ENCODE measurements around the gene FNBP1L. TPM values are rescaled to one million over a fixed set of nuclear protein-coding genes. Genes with fewer than 3 reads are reported as not detected.

Gene FNBP1L
- total and polyA plus RNA-seq, 10 of the 15 experiments (the other 5 are each of a cell fraction or from before 2014, with no cell fraction given): 0.02 to 0.12 (median 0.07) TPM; not detected in 4

DNA sequence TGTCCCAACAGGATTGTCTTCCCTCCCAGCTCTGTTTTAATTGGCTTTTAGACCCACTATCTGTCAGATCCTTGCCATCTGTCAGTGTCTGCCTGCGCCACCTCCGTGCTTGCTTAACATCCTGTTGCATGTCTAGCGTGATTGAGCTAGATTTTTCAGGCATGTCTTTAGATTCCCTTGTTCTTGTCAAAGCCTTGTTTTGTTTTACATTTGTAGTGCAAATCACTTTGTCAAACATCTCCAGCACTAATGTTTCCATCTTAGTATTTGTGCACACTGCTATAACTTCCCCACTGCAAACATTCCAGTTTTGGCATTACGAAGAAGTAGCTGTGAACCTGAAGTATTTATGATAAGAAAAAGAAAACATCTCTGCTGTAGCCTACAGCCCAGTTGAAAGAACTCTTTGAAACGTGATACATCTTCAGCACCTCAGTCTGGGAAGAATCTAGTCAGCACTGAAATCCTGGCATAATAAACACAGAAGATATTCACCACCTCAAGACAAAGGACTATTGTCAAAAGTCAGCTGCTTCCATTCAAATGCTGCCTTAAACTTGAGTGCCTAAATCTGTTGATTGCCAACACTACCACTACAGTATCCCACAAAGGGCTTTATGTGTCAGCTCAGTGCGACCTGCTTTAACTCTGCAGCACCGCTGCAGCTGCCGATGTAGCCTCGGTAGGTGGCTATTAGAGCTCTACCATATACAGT, 105.0 kb downstream of the FNBP1L start:
- H4K20me1 ChIP-seq (ENCODE audit: control insufficient read depth, insufficient read depth): no peaks in the 10 kb centered on the region
- no peaks in the 10 kb centered on the region for H3K9me3 ChIP-seq (replicated peaks; ENCODE audit: control insufficient read depth, insufficient read depth, low read length)
- ChIA-PET POLR2A (no interaction called here), RAD21 (ENCODE audit: unreplicated experiment) (no interaction called here), SMC1A (ENCODE audit: uncharacterized antibody, unreplicated experiment) (interaction anchor here (1.2 kb wide), 1 partner anchor 78 kb away, joined by 3 read pairs; no protein-coding TSS in a partner anchor), CTCF (interaction anchor here (1.1 kb wide), 3 partner anchors 261 to 292 kb away, joined by 3 to 5 read pairs (median 4); no protein-coding TSS in a partner anchor)
- H3K36me3 ChIP-seq (ENCODE audit: control insufficient read depth in 2 of 2, insufficient read depth in 2 of 2, low read length in 1 of 2): no peaks in the 10 kb centered on the region
- H3K27ac ChIP-seq (ENCODE audit: control insufficient read depth, insufficient read depth): no peak overlapping the region
- FAIRE-seq (no peak), DNase-seq (ENCODE audit: low read depth, low spot score) (no peak), ATAC-seq (no peak)
- no peak overlapping the region for H3K9ac ChIP-seq (ENCODE audit: control insufficient read depth, insufficient read depth, low read length)
- 63% methylated on average over 9 of the region's 9 CpGs for WGBS (ENCODE audit: insufficient coverage, insufficient replicate concordance, low lambda C conversion rate, missing lambda C conversion rate)
- no peak overlapping the region for H2AFZ ChIP-seq (ENCODE audit: control insufficient read depth, low read depth, low read length)
- in situ Hi-C loops (cut with MboI) (no loop called here), intact Hi-C loops (cut with micrococcal nuclease; ENCODE audit: unreplicated experiment) (no loop called here)
- H3K4me2 ChIP-seq (ENCODE audit: control insufficient read depth, insufficient read depth): no peak overlapping the region
- no peaks in the 10 kb centered on the region; a peak in 3 of 4 replicates for H3K27me3 ChIP-seq (replicated peaks in 1 of 2; ENCODE audit: control insufficient read depth in 2 of 2, insufficient read depth in 2 of 2, low read length in 1 of 2)
- H3K4me3 ChIP-seq: no peak overlapping the region
- no peaks in the 10 kb centered on the region for H3K79me2 ChIP-seq (ENCODE audit: control insufficient read depth, insufficient read depth, low read length)
- H3K4me1 ChIP-seq (ENCODE audit: control insufficient read depth, insufficient read depth, low read length): no peaks in the 10 kb centered on the region
- no TSS peak for BruUV-seq (replicated peaks)
- TF ChIP-seq, protein P1, sequence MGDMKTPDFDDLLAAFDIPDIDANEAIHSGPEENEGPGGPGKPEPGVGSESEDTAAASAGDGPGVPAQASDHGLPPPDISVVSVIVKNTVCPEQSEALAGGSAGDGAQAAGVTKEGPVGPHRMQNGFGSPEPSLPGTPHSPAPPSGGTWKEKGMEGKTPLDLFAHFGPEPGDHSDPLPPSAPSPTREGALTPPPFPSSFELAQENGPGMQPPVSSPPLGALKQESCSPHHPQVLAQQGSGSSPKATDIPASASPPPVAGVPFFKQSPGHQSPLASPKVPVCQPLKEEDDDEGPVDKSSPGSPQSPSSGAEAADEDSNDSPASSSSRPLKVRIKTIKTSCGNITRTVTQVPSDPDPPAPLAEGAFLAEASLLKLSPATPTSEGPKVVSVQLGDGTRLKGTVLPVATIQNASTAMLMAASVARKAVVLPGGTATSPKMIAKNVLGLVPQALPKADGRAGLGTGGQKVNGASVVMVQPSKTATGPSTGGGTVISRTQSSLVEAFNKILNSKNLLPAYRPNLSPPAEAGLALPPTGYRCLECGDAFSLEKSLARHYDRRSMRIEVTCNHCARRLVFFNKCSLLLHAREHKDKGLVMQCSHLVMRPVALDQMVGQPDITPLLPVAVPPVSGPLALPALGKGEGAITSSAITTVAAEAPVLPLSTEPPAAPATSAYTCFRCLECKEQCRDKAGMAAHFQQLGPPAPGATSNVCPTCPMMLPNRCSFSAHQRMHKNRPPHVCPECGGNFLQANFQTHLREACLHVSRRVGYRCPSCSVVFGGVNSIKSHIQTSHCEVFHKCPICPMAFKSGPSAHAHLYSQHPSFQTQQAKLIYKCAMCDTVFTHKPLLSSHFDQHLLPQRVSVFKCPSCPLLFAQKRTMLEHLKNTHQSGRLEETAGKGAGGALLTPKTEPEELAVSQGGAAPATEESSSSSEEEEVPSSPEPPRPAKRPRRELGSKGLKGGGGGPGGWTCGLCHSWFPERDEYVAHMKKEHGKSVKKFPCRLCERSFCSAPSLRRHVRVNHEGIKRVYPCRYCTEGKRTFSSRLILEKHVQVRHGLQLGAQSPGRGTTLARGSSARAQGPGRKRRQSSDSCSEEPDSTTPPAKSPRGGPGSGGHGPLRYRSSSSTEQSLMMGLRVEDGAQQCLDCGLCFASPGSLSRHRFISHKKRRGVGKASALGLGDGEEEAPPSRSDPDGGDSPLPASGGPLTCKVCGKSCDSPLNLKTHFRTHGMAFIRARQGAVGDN (IDR thresholded peaks at IDR 0.05): no peak
- TF ChIP-seq CEBPB (IDR thresholded peaks at IDR 0.05; ENCODE audit: borderline replicate concordance in 1 of 2, low read depth in 2 of 2, low read length in 2 of 2): no peak
- TF ChIP-seq, protein P2, sequence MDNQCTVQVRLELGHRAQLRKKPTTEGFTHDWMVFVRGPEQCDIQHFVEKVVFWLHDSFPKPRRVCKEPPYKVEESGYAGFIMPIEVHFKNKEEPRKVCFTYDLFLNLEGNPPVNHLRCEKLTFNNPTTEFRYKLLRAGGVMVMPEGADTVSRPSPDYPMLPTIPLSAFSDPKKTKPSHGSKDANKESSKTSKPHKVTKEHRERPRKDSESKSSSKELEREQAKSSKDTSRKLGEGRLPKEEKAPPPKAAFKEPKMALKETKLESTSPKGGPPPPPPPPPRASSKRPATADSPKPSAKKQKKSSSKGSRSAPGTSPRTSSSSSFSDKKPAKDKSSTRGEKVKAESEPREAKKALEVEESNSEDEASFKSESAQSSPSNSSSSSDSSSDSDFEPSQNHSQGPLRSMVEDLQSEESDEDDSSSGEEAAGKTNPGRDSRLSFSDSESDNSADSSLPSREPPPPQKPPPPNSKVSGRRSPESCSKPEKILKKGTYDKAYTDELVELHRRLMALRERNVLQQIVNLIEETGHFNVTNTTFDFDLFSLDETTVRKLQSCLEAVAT (IDR thresholded peaks at IDR 0.05): no peak
- TF ChIP-seq, protein P3, sequence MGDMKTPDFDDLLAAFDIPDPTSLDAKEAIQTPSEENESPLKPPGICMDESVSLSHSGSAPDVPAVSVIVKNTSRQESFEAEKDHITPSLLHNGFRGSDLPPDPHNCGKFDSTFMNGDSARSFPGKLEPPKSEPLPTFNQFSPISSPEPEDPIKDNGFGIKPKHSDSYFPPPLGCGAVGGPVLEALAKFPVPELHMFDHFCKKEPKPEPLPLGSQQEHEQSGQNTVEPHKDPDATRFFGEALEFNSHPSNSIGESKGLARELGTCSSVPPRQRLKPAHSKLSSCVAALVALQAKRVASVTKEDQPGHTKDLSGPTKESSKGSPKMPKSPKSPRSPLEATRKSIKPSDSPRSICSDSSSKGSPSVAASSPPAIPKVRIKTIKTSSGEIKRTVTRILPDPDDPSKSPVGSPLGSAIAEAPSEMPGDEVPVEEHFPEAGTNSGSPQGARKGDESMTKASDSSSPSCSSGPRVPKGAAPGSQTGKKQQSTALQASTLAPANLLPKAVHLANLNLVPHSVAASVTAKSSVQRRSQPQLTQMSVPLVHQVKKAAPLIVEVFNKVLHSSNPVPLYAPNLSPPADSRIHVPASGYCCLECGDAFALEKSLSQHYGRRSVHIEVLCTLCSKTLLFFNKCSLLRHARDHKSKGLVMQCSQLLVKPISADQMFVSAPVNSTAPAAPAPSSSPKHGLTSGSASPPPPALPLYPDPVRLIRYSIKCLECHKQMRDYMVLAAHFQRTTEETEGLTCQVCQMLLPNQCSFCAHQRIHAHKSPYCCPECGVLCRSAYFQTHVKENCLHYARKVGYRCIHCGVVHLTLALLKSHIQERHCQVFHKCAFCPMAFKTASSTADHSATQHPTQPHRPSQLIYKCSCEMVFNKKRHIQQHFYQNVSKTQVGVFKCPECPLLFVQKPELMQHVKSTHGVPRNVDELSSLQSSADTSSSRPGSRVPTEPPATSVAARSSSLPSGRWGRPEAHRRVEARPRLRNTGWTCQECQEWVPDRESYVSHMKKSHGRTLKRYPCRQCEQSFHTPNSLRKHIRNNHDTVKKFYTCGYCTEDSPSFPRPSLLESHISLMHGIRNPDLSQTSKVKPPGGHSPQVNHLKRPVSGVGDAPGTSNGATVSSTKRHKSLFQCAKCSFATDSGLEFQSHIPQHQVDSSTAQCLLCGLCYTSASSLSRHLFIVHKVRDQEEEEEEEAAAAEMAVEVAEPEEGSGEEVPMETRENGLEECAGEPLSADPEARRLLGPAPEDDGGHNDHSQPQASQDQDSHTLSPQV (IDR thresholded peaks at IDR 0.05): no peak
- no peak for TF ChIP-seq NR2F1 (conservative IDR thresholded peaks at IDR 0.05)
- TF ChIP-seq, protein P4, sequence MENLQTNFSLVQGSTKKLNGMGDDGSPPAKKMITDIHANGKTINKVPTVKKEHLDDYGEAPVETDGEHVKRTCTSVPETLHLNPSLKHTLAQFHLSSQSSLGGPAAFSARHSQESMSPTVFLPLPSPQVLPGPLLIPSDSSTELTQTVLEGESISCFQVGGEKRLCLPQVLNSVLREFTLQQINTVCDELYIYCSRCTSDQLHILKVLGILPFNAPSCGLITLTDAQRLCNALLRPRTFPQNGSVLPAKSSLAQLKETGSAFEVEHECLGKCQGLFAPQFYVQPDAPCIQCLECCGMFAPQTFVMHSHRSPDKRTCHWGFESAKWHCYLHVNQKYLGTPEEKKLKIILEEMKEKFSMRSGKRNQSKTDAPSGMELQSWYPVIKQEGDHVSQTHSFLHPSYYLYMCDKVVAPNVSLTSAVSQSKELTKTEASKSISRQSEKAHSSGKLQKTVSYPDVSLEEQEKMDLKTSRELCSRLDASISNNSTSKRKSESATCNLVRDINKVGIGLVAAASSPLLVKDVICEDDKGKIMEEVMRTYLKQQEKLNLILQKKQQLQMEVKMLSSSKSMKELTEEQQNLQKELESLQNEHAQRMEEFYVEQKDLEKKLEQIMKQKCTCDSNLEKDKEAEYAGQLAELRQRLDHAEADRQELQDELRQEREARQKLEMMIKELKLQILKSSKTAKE (IDR thresholded peaks at IDR 0.05; ENCODE audit: low read depth, poor library complexity, severe bottlenecking): no peak
- TF ChIP-seq, protein P5, sequence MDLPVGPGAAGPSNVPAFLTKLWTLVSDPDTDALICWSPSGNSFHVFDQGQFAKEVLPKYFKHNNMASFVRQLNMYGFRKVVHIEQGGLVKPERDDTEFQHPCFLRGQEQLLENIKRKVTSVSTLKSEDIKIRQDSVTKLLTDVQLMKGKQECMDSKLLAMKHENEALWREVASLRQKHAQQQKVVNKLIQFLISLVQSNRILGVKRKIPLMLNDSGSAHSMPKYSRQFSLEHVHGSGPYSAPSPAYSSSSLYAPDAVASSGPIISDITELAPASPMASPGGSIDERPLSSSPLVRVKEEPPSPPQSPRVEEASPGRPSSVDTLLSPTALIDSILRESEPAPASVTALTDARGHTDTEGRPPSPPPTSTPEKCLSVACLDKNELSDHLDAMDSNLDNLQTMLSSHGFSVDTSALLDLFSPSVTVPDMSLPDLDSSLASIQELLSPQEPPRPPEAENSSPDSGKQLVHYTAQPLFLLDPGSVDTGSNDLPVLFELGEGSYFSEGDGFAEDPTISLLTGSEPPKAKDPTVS (IDR thresholded peaks at IDR 0.05; ENCODE audit: low read depth, low read length): no peak
- no peak for TF ChIP-seq NRF1 (conservative IDR thresholded peaks at IDR 0.05; ENCODE audit: low read depth, low read length)

Measured in GM12878 (cell line).